ENCODE results near the gene FUZ. TPM values are rescaled to one million over a fixed set of nuclear protein-coding genes. Genes with fewer than 3 reads are reported as not detected.

Gene FUZ
- total RNA-seq, 4 donors from 2014 or later = 20.1 to 40.1 (median 33.3) TPM

DNA sequence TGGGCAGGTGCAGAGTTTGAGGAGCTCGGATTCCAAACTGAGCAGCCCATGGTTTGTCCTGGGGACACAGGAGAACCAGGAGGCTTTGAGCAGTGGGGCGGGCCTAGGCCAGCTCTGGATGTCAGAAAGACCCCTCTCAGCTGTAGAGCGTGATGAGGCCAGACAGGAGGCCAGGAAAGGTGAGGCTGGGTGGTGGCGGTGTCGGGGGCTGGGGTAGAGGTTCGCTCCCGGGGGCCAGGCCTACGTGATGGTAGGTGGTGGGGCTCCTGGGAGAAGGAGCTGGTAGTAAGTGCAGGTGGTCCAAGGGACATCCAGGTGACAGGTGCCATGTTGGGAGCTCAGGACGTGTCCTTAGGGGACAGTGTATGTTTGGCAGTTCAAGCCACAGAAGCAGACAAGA, 24.3 kb upstream of the FUZ start:
- no peak overlapping the region for H3K4me3 ChIP-seq (replicated peaks in 1 of 3)
- no peak overlapping the region for H3K27ac ChIP-seq
- H3K27me3 ChIP-seq = no peaks in the 10 kb centered on the region
- H3K4me1 ChIP-seq = no peaks in the 10 kb centered on the region
- 97 to 99% methylated on average over 9 of the region's 9 CpGs for WGBS, 2 donors
- peaks cover 53 to 62% of the 10 kb centered on the region in 2 donors for H3K36me3 ChIP-seq
- no peak for DNase-seq
- TF ChIP-seq, protein P1, sequence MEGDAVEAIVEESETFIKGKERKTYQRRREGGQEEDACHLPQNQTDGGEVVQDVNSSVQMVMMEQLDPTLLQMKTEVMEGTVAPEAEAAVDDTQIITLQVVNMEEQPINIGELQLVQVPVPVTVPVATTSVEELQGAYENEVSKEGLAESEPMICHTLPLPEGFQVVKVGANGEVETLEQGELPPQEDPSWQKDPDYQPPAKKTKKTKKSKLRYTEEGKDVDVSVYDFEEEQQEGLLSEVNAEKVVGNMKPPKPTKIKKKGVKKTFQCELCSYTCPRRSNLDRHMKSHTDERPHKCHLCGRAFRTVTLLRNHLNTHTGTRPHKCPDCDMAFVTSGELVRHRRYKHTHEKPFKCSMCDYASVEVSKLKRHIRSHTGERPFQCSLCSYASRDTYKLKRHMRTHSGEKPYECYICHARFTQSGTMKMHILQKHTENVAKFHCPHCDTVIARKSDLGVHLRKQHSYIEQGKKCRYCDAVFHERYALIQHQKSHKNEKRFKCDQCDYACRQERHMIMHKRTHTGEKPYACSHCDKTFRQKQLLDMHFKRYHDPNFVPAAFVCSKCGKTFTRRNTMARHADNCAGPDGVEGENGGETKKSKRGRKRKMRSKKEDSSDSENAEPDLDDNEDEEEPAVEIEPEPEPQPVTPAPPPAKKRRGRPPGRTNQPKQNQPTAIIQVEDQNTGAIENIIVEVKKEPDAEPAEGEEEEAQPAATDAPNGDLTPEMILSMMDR (IDR thresholded peaks at IDR 0.05) = no peak
- no peak for TF ChIP-seq POLR2A (IDR thresholded peaks at IDR 0.05)
- no peaks in the 10 kb centered on the region for H3K9me3 ChIP-seq
- intact Hi-C loops (cut with DNase I) = no loop called here

DNA sequence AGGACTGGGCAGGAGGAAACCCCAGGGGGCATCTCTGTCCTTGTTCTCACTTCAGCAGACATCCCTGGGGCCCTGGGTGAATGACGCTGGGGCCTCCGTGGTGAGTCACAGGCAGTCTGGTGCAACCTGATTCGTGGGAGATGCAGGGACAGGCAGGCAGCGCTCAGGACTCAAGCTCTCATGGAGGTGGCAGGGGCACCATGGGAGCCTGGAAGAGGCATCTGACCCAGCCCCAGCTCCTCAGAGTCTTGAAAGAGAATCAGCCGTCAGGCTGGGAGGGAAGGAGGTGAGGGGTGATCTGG, 23.9 kb upstream of the FUZ start:
- no peak for TF ChIP-seq POLR2A (IDR thresholded peaks at IDR 0.05)
- TF ChIP-seq, protein P1 (IDR thresholded peaks at IDR 0.05) = no peak
- intact Hi-C loops (cut with DNase I) = no loop called here
- H3K4me3 ChIP-seq (replicated peaks in 1 of 3) = no peak overlapping the region
- WGBS, 2 donors = 94% methylated on average over 5 of the region's 5 CpGs
- peaks cover 58 to 67% of the 10 kb centered on the region in 2 donors for H3K36me3 ChIP-seq
- H3K4me1 ChIP-seq = no peaks in the 10 kb centered on the region
- H3K9me3 ChIP-seq = no peaks in the 10 kb centered on the region
- DNase-seq = no peak
- H3K27ac ChIP-seq = no peak overlapping the region
- H3K27me3 ChIP-seq = no peaks in the 10 kb centered on the region

DNA sequence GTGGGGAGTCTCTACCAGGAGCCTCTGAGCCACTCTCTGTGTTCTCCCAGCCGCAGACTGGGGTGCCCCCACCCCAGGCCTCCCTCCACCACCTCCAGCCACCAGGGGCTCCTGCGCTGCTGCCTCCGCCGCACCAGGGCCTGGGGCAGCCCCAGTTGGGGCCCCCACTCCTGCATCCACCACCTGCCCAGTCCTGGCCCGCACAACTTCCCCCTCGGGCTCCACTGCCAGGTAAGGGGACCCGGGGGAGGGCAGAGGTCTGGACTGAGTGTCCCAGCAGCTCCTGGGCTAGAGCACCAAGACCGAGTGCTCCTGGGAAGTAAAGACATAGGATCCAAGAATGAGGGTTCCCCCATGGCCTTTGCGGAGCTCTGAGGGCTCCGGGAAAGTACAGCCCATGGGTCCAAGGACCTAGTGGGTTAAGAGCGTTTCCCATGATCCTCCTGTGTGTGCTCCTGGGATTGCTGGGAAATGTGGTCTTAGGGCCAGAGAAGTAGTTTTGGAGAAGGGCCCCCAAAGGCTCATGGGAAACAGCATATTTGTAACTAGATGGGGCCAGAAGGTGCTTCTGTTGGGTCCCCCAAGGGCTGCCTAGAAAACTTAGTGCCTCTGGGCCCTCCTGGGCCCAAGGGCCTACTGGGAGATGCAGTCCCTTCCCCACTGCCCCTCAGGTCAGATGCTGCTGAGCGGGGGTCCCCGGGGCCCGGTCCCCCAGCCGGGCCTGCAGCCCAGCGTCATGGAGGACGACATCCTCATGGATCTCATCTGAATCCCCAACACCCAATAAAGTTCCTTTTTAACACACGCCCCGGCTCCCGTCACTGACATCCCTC, 23.3 kb upstream of the FUZ start:
- no peaks in the 10 kb centered on the region for H3K27me3 ChIP-seq
- H3K36me3 ChIP-seq = peaks cover 63 to 73% of the 10 kb centered on the region in 2 donors
- TF ChIP-seq POLR2A (IDR thresholded peaks at IDR 0.05) = no peak
- TF ChIP-seq, protein P1 (IDR thresholded peaks at IDR 0.05) = no peak
- no peak overlapping the region for H3K4me3 ChIP-seq (replicated peaks in 1 of 3)
- H3K4me1 ChIP-seq = no peaks in the 10 kb centered on the region
- 91 to 93% methylated on average over 14 of the region's 20 CpGs for WGBS, 2 donors
- H3K9me3 ChIP-seq = no peaks in the 10 kb centered on the region
- DNase-seq = no peak
- intact Hi-C loops (cut with DNase I) = no loop called here
- no peak overlapping the region for H3K27ac ChIP-seq

DNA sequence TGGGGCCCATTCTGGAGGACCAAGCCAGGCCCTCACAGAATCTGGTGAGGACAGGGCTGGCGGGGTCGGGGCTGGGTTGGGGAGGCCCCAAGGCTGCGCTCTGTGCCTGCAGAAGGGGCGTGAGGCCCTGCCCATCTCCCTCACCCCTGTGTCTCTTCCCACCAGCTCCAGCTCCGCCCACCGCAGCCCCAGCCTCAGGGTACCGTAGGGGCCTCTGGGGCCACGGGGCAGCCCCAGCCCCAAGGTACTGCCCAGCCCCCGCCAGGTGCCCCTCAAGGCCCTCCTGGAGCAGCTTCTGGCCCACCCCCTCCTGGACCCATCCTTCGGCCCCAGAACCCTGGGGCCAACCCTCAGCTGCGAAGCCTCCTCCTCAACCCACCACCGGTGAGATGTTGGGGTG, 22.5 kb upstream of the FUZ start:
- Histone ChIP-seq H3K4me3 (replicated peaks in 1 of 3) (no peak overlapping the region), H3K36me3 (peaks cover 72 to 81% of the 10 kb centered on the region in 2 donors), H3K27me3 (no peaks in the 10 kb centered on the region), H3K4me1 (no peaks in the 10 kb centered on the region), H3K27ac (no peak overlapping the region), H3K9me3 (no peaks in the 10 kb centered on the region)
- WGBS, 2 donors = 94 to 100% methylated on average over 3 to 6 of the region's 12 CpGs
- DNase-seq = no peak
- TF ChIP-seq POLR2A (IDR thresholded peaks at IDR 0.05) = no peak
- TF ChIP-seq, protein P1 (IDR thresholded peaks at IDR 0.05) = no peak
- intact Hi-C loops (cut with DNase I) = no loop called here

DNA sequence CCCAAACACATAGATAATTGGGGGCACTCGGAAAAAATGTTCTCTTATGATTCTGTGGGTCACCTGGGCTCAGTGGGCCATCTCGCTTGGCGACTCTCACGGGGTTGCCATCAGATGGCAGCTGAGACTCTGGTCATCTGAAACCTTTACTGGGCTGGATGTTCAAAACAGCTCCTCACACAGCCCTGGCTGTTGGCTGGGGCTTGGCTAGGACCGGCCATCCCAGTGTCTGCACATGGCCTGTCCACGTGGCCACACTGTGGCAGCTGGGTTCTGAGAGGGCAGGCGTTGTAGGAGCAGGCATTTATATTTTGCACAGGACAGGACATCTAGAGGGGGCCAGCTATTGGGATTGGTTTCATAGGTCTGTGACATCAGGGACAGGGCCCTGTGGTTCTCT, 20.5 kb upstream of the FUZ start:
- Histone ChIP-seq H3K9me3 (no peaks in the 10 kb centered on the region), H3K36me3 (peaks cover 81 to 84% of the 10 kb centered on the region in 2 donors), H3K4me3 (replicated peaks in 1 of 3) (no peak overlapping the region), H3K27ac (no peak overlapping the region), H3K27me3 (no peaks in the 10 kb centered on the region), H3K4me1 (no peaks in the 10 kb centered on the region)
- TF ChIP-seq POLR2A (IDR thresholded peaks at IDR 0.05) = no peak
- TF ChIP-seq, protein P1 (IDR thresholded peaks at IDR 0.05) = no peak
- intact Hi-C loops (cut with DNase I) = no loop called here
- WGBS, 2 donors = 96 to 98% methylated on average over 5 to 7 of the region's 7 CpGs
- no peak for DNase-seq

Data from thyroid gland (tissue), 4 donors.